GM12891 (cell line): ENCODE results near the gene TRAPPC12.
A peak's percentile ranks its signal among the peaks of the same experiment; 100 is the strongest.

Source experiments
- DNase-seq: peaks from one replicate; pipeline ENCODE4 v3.0.0; 2011; ENCODE audit warnings: low spot score; ENCODE audit not compliant: insufficient read length
- FAIRE-seq: peaks from 2 replicates; lab custom pipeline; 2011; peaks lifted over from hg19 to GRCh38; lab: Jason Lieb, UNC
- PAX5 ChIP-seq: IDR thresholded peaks from 2 replicates; pipeline ENCODE4 v1.6.1; 2011; ENCODE audit warnings: low read length, moderate library complexity, mild to moderate bottlenecking; ENCODE audit not compliant: insufficient read depth, severe bottlenecking
- POLR2A ChIP-seq: IDR thresholded peaks from 2 replicates; pipeline ENCODE4 v1.6.1; 2011; ENCODE audit warnings: low read depth, low read length, control low read depth
- POLR2AphosphoS5 ChIP-seq: IDR thresholded peaks from 2 replicates; pipeline ENCODE4 v1.6.1; 2011; ENCODE audit warnings: low read depth, low read length, control low read depth
- POU2F2 ChIP-seq: IDR thresholded peaks from 2 replicates; pipeline ENCODE4 v1.6.1; 2011; ENCODE audit warnings: low read depth, mild to moderate bottlenecking, control low read depth, low read length, moderate library complexity
- SPI1 ChIP-seq: IDR thresholded peaks from 2 replicates; pipeline ENCODE4 v1.6.1; 2011; ENCODE audit warnings: low read depth, low read length, control low read depth
- TAF1 ChIP-seq: IDR thresholded peaks from 2 replicates; pipeline ENCODE4 v1.6.1; 2011; ENCODE audit warnings: low read depth, low read length, control low read depth

Gene TRAPPC12

GRCh38 chr2:3465328-3465727 lies 85.8 kb downstream of the TRAPPC12 start:
- TF ChIP-seq SPI1 (no peak), TAF1 (no peak), POLR2AphosphoS5 (no peak), POU2F2 (no peak), POLR2A (no peak), PAX5 (no peak)
- DNase-seq (no peak), FAIRE-seq (no peak)

- no peak for TF ChIP-seq TAF1
- no peak for TF ChIP-seq POU2F2
- no peak for TF ChIP-seq PAX5
- TF ChIP-seq POLR2AphosphoS5, result no peak
- no peak for TF ChIP-seq POLR2A
- TF ChIP-seq SPI1, result no peak
- FAIRE-seq (no peak), DNase-seq (no peak)
Measured at GRCh38 chr2:3465844-3466481, 86.5 kb downstream of the TRAPPC12 start.

GRCh38 chr2:3466482-3466863 lies 87.0 kb downstream of the TRAPPC12 start:
- DNase-seq, result no peak
- TF ChIP-seq POLR2A (no peak), PAX5 (no peak), POLR2AphosphoS5 (no peak)
- peak; percentile 41 for FAIRE-seq

GRCh38 chr2:3466966-3467365 lies 87.5 kb downstream of the TRAPPC12 start:
- DNase-seq, result no peak
- FAIRE-seq, result no peak

GRCh38 chr2:3467654-3468053 lies 88.2 kb downstream of the TRAPPC12 start:
- no peak for FAIRE-seq
- no peak for DNase-seq
- no peak for TF ChIP-seq POLR2A
- TF ChIP-seq SPI1, result no peak
- TF ChIP-seq POU2F2, result no peak
- no peak for TF ChIP-seq PAX5
- TF ChIP-seq TAF1, result no peak
- TF ChIP-seq POLR2AphosphoS5, result no peak

More at GRCh38 chr2:3466966-3467365, 87.5 kb downstream of the TRAPPC12 start:
- TF ChIP-seq POU2F2 (no peak), POLR2AphosphoS5 (no peak), SPI1 (no peak), PAX5 (no peak), POLR2A (no peak), TAF1 (no peak)

- FAIRE-seq (no peak), DNase-seq (no peak)
- TF ChIP-seq POLR2A, result no peak
- TF ChIP-seq TAF1, result no peak
- TF ChIP-seq POU2F2, result no peak
- no peak for TF ChIP-seq PAX5
- TF ChIP-seq POLR2AphosphoS5, result no peak
- no peak for TF ChIP-seq SPI1
Measured at GRCh38 chr2:3468296-3468988, 88.9 kb downstream of the TRAPPC12 start.

- FAIRE-seq, result no peak
- DNase-seq, result no peak
- no peak for TF ChIP-seq POLR2AphosphoS5
- no peak for TF ChIP-seq TAF1
- no peak for TF ChIP-seq SPI1
- TF ChIP-seq POU2F2, result no peak
- no peak for TF ChIP-seq PAX5
- no peak for TF ChIP-seq POLR2A
Measured at GRCh38 chr2:3469486-3469885, 90.0 kb downstream of the TRAPPC12 start.

GRCh38 chr2:3470166-3470651 lies 90.7 kb downstream of the TRAPPC12 start:
- no peak for DNase-seq
- FAIRE-seq, result no peak
- no peak for TF ChIP-seq PAX5
- TF ChIP-seq TAF1, result no peak
- TF ChIP-seq POLR2AphosphoS5, result no peak
- TF ChIP-seq POLR2A, result no peak
- TF ChIP-seq POU2F2, result no peak
- TF ChIP-seq SPI1, result no peak

- DNase-seq, result no peak
- no peak for TF ChIP-seq POU2F2
- no peak for TF ChIP-seq TAF1
- FAIRE-seq, result no peak
Measured at GRCh38 chr2:3470856-3471737, 91.6 kb downstream of the TRAPPC12 start.

- no peak for FAIRE-seq
- TF ChIP-seq PAX5 (no peak), POU2F2 (no peak), POLR2AphosphoS5 (no peak), POLR2A (no peak), SPI1 (no peak), TAF1 (no peak)
- DNase-seq, result no peak
Measured at GRCh38 chr2:3472296-3472695, 92.8 kb downstream of the TRAPPC12 start.
